Endometrial microvascular endothelial cells (primary cell): ENCODE results near the gene DGKB. TPM values are rescaled to one million over a fixed set of nuclear protein-coding genes. Genes with fewer than 3 reads are reported as not detected.

Experiments
- in situ Hi-C: cut with HindIII; loops from 2 replicates; pipeline ENCODE4 v1.10.0; 2017; ENCODE audit warnings: low sequenced_read_pairs, low pct_unique_long_range_greater_than_20kb; ENCODE audit errors: inconsistent ontology term
- total RNA-seq: library from RNA; depleted of rRNA; stranded (reverse); fragments of >200 nt; gene quantifications from one replicate; pipeline ENCODE4 v1.2.3, GENCODE V29; 2015; ENCODE audit errors: inconsistent ontology term

Gene DGKB
- total RNA-seq, 1 donor from 2014 or later: not detected

GRCh38 chr7:14639329-14639728 lies 263.2 kb downstream of the DGKB start:
- in situ Hi-C loops: no loop called here

- in situ Hi-C loops: no loop called here
Measured at GRCh38 chr7:14637968-14638367, 264.6 kb downstream of the DGKB start.

GRCh38 chr7:14635955-14636354 lies 266.6 kb downstream of the DGKB start:
- in situ Hi-C loops: no loop called here

- in situ Hi-C loops: no loop called here
Measured at GRCh38 chr7:14630048-14630447, 272.5 kb downstream of the DGKB start.

- in situ Hi-C loops: no loop called here
Measured at GRCh38 chr7:14628516-14628915, 274.0 kb downstream of the DGKB start.

GRCh38 chr7:14626076-14626475 lies 276.5 kb downstream of the DGKB start:
- in situ Hi-C loops: no loop called here

GRCh38 chr7:14622559-14622958 lies 280.0 kb downstream of the DGKB start:
- in situ Hi-C loops: no loop called here

- in situ Hi-C loops: no loop called here
Measured at GRCh38 chr7:14606101-14606500, 296.4 kb downstream of the DGKB start.

GRCh38 chr7:14604606-14605005 lies 297.9 kb downstream of the DGKB start:
- in situ Hi-C loops: no loop called here

GRCh38 chr7:14602851-14603250 lies 299.7 kb downstream of the DGKB start:
- in situ Hi-C loops: no loop called here

GRCh38 chr7:14600766-14601367 lies 301.7 kb downstream of the DGKB start:
- in situ Hi-C loops: no loop called here

- in situ Hi-C loops: no loop called here
Measured at GRCh38 chr7:14598978-14599377, 303.6 kb downstream of the DGKB start.

- in situ Hi-C loops: no loop called here
Measured at GRCh38 chr7:14596421-14596820, 306.1 kb downstream of the DGKB start.

- in situ Hi-C loops: no loop called here
Measured at GRCh38 chr7:14590206-14590605, 312.3 kb downstream of the DGKB start.

GRCh38 chr7:14585232-14585631 lies 317.3 kb downstream of the DGKB start:
- in situ Hi-C loops: no loop called here

- in situ Hi-C loops: no loop called here
Measured at GRCh38 chr7:14583518-14583917, 319.0 kb downstream of the DGKB start.

- in situ Hi-C loops: no loop called here
Measured at GRCh38 chr7:14582010-14582409, 320.5 kb downstream of the DGKB start.

- in situ Hi-C loops: no loop called here
Measured at GRCh38 chr7:14579971-14580370, 322.6 kb downstream of the DGKB start.

GRCh38 chr7:14576578-14576977 lies 326.0 kb downstream of the DGKB start:
- in situ Hi-C loops: no loop called here

GRCh38 chr7:14570750-14571607 lies 331.6 kb downstream of the DGKB start:
- in situ Hi-C loops: no loop called here
